Activated CD4-positive, CD25-positive, alpha-beta regulatory T cell treated with anti-CD3 and anti-CD28 coated beads, Interleukin-2, amount 50 U/mL, for 72 hours (primary cell): ENCODE measurements around the gene POLR2I.
"Not testable (repeated sequence)": the region's sequence is repeated elsewhere in the genome, so short reads cannot be mapped to it uniquely, and the experiment has no call there.

ENCODE experiments used
- DNase-seq: peaks from one replicate; pipeline ENCODE4 v3.0.0; 2021

Gene POLR2I

DNA sequence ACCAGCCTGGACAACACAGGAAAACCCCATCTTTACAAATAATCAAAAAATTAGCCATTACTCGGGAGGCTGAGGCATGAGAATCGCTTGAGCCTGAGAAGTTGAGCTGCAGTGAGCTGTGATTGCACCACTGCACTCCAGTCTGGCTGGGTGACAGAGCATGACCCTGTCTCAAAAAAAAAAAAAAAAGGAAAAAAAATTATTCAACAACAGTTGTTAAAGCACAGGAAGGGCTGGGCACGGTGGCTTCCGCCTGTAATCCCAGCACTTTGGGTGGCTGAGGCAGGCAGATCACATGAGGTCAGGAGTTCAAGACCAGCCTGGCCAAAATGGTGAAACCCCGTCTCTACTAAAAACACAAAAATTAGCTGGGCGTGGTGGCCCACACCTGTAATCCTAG, 16.5 kb upstream of the POLR2I start:
- DNase-seq, result not testable (repeated sequence)

DNA sequence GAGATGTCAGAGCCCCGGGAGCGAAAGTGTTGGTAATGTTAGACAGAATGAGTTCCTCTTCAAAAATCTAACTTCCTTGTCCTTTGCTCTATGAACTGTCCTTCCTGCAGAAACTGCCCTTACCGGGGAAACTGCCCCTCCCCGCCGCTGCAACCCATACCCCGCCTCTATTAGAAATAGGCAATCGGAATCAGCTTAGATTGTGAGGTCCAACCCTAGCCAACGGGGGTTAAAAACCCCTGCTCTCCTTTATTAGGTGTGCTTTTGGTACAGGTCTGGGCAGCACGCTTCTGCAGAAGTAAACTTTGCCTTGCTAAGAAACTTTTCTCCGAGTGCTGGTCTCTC, 13.7 kb upstream of the POLR2I start:
- no peak for DNase-seq

DNA sequence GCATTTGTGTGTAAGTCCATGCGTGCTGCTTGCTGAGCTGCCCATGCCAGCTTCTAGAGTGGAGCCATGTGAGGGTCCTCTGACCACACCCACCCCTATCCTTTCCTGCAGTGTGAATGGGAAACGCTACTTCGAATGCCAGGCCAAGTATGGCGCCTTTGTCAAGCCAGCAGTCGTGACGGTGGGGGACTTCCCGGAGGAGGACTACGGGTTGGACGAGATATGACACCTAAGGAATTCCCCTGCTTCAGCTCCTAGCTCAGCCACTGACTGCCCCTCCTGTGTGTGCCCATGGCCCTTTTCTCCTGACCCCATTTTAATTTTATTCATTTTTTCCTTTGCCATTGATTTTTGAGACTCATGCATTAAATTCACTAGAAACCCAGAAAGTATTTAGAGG, 10.9 kb upstream of the POLR2I start:
- DNase-seq, result no peak

DNA sequence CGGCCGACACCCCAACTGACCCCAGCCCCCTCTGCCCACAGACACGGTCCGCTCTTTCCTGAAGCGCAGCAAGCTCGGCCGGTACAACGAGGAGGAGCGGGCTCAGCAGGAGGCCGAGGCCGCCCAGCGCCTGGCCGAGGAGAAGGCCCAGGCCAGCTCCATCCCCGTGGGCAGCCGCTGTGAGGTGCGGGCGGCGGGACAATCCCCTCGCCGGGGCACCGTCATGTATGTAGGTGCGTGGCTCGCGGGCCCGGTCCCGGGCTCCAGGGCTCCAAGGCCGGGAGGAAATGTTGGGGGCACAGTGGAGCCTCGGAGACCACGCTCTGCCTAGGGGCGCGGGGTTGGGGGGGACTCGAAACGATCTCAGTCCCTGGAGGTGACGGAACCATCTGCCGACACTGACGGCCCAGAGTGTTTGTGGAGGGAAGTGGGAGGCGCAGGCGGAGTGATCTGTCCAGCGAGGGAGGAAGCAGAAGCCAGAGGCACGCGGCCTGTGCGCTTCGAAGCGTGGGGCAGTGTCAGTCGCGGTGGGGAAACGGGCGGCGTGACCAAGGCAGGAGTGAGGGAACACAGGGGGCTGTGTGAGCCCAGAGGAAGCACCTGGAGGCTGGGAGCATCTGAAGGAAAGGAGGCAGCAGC, 6.9 kb upstream of the POLR2I start:
- no peak for DNase-seq

DNA sequence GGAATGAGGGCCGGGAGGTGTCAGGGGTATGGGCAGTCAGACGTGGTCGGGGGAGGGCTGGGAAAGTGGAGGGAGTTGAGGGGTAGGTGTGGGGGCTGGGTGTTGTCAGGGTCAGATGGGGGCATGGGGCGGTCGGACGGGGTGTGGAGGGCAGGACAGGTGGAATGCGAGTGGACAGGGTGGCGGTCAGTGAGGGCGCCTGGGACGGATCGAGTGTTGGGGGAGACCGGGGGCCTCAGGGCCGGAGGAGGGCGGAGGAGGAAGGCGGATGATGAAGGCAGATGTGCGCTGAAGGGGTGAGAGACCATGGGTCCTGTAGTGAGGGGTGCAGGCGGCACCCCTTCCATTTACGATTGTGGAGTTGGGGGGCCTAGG, 6.3 kb upstream of the POLR2I start:
- no peak for DNase-seq

DNA sequence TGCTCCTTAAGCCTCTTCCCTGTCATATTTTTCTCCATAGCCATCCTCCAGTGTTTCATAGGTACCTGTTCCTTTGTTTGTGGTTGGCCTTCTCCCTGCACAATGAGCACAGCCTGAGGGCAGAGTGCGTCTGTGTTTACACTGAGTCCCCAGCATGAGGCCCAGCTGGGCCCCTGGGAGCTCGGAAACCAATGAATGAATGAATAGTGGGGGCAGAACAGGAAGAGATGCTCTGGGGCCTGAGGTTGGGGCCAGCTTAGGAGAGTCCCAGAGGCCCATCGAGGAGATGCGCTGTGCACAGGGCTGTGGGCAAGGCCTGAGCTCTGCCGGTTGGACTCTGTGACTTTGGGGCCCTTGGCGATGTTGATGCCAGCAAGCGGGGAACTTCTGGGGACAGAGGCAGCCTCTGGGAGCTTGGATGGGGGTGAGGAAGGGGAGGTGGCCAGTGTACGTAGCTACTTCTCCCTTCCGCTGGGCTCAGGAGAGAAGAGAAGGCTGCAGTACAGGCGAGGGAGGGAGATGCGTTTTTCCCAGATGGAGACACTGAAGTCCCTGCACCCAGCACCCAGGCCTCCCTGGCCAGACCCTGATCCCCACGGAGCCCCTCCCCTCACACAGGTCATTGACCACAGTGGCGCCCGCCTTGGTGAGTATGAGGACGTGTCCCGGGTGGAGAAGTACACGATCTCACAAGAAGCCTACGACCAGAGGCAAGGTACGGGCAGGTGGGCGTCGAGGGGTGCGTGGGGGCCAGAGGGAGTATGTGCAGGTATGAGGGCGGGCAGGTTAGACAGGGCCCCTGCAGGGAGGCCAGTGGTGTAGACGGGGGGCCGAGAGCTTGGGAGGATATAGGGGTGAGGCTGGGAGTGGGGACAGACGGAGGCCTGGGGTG, 5.7 kb upstream of the POLR2I start:
- DNase-seq, result no peak

DNA sequence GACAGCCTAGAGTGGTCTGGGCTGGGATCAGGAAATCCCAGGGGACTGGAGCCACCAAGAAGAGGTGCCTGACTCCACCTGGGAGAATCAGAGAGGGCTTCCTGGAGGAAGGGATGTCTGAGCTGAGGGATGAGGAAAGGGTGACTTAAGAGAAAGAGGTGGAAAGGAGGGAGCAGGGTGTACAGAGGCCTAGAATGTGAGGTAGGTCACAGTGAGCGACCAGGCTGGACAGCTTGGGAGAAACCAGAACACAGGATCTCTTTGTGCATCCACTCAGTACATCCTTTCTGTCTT, 1.6 kb upstream of the POLR2I start:
- no peak for DNase-seq

DNA sequence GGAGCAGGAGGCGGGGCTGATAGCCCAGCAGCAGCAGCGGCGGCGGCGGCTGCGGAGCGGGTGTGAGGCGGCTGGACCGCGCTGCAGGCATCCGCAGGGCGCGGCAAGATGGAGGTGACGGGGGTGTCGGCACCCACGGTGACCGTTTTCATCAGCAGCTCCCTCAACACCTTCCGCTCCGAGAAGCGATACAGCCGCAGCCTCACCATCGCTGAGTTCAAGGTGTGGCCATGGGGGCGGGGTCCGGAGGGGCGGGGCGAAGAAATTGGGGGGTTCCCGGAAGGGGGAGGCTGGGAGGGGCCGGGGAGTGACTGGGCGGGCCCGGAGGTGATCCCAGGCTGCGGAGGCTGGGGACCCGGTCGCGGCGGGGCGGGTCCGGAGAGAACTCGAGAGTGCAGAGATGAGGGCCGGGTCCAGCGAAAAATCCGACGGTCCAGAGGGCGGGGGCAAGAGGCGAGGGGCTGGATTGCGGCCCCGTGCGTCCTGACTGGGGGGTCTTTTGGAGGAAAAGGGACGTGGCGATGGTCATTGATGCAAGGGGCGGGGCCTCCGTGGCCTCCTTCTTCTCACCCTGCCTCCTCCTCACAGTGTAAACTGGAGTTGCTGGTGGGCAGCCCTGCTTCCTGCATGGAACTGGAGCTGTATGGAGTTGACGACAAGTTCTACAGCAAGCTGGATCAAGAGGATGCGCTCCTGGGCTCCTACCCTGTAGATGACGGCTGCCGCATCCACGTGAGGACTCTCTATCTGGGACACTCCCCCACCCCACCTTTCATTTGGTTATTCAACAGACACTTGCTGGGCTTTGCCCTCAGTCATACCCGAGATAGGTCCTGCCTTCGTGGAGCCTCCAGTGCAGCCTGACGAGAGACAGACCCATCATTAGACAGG, 1.0 kb upstream of the POLR2I start, which contains the start of gene TBCB:
Gene TBCB (plus strand): TSS at position 16 of the 891 bp plus-strand sequence. CDS start 93 bp downstream, at position 109.
- peak; percentile 85 for DNase-seq

DNA sequence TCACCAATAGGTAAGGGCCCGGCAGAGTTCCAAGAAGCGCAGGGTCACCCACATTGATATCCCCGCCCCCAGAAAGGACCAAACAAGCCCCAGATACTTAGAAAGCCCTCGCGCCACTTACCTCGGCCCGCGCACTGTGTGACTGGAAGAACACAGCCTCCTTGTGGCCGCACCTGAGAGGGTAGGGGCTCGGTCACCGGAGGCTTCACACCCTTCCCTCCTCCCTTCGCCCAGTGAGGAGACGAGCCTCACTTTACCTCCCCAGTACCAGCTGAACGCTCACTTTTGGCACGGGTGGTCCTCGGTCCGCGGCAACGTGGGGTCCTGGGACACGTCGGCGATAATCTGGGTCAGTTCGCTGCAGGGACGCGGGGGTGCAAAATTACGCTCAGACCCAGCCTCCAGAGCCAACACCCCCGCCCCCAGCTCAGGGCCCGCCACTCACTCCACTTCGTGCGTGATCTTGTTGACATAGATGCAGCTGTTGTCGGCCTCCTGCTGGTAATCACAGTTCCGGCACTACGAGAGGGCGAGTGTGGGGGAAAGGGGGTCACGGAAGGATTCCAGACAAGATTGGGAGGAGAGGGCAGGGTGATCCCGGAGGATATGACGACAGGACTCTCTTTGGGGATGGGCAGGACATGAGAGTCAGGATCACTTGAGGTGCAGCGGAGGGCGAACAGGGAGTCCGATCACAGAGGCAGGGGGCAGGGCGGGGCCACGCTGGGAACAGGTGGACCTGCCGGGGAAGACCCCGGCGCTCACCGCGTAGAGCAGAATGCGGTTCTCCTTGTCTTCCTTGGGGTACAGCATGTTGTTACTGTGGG, 568 bp downstream of the POLR2I start:
- peak; percentile 39 for DNase-seq

DNA sequence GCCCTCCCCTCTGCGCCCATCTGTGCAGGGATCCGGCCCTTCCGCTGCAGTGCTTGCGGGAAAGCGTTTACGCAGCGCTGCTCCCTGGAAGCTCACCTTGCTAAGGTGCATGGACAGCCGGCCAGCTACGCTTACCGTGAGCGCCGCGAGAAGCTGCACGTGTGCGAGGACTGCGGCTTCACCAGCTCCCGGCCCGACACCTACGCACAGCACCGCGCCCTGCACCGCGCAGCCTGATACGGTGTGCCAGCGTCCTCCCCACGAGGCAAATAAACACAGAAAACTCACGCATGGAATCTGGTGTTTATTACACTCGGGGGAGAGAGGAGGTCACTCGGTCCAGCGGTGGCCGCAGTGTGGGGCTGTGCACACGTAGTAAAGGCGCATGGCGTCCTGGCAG, 1.2 kb downstream of the POLR2I start:
- DNase-seq, result no peak

DNA sequence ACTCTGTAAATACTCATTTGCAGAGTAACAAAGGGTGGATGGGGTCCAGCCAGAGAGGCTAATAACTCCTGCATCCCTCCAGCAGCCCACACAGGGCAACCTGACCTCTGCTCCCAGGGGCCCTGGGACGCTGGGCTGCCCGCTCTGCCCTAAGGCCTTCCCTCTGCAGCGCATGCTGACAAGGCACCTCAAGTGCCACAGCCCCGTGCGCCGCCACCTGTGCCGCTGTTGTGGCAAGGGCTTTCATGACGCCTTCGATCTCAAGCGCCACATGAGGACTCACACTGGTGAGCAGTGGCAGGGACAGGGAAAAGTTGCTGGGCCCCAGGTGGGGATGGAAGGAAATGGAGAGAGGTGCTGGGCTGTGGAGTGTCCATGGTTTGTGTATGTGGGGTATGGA, 2.0 kb downstream of the POLR2I start:
- DNase-seq, result no peak

DNA sequence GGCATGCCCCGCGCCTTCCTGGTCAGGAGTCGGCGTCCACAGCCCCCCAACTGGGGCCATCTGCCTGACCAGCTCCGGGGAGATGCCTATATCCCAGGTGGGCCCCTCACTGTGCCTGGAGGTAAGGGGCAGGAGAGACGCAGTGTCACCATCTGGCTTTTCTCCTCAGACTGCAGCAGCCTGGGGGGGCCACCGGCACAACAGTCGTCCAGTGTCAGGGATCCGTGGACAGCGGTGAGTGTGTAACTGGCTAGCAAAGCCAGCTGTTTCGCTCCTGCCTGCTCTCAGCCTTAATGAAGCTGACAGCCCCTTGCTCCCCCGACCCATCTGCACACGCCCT, 3.5 kb downstream of the POLR2I start:
- DNase-seq, result no peak

DNA sequence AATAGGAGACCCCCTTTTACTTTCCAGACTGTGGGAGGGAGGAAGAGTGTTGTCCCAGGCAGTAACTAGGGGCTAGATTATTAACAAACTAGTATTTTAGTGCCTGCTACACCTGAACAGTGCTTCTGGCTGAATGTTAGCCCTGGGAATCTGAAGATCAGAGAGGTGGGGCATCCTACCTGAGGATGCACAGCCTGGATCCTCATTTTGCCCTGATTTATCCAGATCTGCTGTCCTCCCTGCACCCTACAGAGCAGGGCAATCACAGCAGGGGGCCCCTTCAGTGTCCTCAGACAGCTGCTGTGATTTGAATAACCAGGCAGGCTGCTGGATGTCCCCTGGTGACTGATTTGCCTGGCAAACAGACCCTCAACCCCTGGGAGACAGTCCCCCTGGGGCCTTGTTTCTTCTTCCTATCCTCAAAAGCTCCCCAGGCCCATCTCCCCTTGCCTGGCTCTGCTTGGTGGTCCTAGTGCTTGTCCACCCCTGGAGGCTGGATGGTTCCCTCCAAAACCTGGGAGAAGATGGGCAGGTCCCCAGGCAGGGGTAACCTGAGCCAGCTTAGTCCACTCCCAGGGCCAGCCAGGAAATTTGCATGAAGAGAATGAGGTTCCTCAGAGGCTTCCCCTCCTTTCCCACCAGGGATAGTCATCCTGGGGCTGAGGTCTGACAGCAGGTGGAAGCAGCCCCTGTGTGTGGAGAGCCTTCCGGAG, 4.0 kb downstream of the POLR2I start, which contains the start of gene OVOL3:
Gene OVOL3 (plus strand): TSS at position 657 of the 713 bp plus-strand sequence. CDS start 60 bp downstream, outside the sequence.
- no peak for DNase-seq

DNA sequence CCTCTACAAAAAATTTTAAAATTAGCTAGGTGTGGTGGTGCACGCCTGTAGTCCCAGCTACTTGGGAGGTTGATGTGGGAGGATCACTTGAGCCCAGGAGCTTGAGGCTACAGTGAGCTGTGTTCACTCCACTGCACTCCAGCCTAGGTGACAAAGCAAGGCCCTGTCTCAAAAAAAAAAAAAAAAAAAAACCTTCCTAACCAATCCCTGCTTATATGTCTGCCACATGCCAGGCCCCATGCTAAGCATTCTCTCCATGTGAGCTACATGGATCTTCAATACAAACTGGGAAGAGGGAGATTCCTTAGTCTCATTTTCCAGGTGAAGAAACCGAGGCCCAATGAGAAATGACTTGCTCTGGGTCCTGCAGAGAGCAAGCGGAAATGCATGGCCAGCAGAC, 6.0 kb downstream of the POLR2I start:
- DNase-seq, result no peak

DNA sequence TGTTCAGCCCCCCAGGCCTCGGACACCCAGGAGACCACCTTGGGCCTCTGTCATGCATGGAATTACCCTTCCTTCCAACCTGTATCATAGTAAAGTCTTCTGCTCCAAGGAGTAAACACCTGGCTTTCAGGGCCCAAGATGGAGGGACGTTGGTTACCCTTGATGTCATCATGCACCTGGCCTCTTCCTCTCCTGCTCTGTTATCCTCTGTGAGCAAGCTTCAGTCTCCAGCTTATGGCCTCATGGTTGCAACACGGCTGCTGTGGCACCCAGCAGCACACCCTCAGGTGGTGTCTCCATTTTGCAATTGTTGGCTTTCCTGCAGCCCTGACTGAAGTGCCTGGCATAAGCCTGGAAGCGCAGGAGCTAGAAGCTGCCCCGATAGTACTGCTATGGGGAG, 7.7 kb downstream of the POLR2I start:
- no peak for DNase-seq

DNA sequence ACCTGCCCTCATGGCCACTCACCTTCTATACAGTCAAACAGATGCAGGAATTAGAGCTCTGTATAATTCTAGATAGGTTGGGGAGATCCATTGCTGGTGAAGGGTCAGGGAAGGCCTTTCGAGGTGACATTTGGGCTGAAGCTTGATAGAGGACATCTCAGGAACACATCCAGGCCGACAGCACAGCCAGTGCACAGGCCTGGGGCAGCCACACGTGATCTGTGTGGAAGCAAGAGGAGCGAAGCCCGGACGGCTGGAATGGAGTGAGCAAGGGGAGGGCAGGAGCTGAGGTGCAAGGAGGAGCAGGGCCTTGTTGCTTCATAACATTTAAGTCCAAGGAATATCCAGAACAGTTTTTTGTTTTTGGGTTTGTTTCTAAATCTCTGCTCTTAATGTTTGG, 8.2 kb downstream of the POLR2I start:
- DNase-seq, result no peak

DNA sequence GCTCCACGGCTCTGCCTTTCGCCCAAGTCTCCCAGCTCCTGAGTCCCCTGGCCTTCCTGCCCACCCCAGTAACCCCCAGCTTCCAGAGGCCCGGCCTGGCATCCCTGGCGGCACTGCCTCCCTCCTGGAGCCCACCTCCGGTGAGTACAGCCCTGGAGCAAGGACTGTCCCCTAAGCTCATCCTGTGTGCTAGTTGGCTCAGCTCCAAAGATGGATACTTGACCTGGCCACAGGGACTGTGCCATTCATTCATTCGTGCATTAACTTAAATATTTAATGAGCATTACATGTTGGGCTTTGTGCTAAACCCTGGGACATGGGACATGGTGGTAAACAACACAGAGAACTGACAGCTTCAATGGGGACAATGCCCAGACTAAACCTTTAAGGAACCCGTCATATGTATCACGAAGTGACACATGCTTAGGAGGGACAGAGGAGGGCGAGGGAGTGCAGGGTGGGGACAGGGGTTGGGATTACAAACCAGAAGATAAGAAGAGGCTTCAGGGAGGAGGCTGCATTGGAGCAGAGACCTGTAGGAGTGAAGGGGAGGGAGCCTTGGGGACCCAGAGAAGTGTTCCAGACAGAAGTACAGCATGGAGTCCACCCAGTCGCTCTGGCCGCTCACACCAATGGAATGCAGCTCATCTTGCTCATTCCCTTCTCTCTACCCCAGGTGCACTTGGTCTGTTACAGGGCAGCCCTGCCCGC, 10.7 kb downstream of the POLR2I start:
- no peak for DNase-seq

DNA sequence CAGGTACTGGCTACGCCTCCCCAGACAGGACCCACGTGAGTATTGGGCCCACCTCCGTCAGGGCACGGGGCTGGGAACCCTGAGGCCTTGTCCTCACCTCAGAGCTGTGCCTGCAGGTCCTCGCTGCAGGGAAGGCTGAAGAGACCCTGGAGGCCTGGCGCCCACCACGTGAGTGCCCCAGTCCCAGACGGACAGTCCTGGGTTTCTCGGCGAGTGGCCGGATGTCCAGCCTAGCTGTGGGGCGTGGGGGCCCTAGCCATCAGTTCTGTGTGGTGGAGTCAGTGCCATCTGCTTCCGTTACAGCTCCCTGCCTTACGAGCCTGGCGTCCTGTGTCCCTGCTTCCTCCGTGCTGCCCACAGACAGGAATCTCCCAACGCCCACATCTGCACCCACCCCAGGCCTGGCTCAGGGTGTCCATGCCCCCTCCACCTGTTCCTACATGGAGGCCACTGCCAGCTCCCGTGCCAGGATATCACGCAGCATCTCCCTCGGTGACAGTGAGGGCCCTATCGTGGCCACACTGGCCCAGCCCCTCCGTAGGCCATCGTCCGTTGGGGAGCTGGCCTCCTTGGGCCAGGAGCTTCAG, 11.5 kb downstream of the POLR2I start:
- no peak for DNase-seq

DNA sequence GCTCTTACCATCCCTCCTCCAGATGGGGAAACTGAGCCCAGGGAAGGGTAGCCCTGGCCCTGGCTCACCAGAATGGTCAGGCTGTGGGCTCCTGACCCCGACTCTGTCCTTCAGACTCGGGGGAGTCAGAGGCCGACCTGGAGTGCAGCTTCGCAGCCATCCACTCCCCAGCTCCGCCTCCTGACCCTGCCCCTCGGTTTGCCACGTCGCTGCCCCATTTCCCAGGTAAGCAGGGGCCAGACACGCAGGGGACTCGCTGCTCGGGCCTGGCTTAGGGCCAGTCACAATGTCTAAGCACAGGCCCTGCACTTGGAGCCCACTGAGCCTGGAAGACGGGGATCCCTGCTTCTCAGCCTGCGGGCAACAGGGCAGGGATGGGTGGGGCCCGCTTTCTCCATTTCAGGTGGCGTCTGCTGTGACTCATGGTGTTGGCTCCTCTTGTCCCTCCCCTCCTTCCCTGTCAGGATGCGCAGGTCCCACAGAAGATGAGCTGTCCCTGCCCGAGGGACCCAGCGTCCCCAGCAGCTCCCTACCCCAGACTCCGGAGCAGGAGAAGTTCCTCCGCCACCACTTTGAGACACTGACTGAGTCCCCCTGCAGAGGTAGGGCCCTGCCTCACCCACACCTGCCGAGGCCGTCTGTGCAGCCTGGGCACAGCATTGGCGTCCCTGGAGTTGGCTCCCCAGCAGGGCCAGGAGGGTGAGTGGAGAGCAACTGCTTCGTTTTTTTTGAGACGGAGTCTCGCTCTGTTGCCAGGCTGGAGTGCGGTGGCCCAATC, 12.9 kb downstream of the POLR2I start:
- DNase-seq, result no peak

DNA sequence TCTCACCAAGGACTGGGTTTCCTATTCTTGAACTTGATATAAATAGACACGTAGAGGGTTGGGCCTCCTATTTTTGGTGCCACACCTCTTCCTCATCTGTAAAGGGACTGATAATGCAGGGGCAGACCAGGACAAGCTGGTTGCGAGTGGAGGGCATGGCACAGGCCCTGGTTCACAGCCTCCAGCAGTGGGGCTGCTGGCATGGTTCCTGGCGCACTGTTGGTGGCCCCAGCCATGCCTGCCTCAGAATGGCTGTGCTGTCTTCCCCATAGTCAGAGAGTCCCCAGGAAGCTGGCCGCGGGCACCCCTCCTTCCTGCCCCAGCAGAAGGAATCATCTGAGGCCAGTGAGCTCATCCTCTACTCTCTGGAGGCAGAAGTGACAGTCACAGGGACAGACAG, 14.2 kb downstream of the POLR2I start:
- no peak for DNase-seq
